ENCODE data around the gene NABP2. TPM values are rescaled to one million over a fixed set of nuclear protein-coding genes. Genes with fewer than 3 reads are reported as not detected.

The NABP2 gene
- total RNA-seq, 1 experiment from 2014 or later, result 67.5 TPM

DNA sequence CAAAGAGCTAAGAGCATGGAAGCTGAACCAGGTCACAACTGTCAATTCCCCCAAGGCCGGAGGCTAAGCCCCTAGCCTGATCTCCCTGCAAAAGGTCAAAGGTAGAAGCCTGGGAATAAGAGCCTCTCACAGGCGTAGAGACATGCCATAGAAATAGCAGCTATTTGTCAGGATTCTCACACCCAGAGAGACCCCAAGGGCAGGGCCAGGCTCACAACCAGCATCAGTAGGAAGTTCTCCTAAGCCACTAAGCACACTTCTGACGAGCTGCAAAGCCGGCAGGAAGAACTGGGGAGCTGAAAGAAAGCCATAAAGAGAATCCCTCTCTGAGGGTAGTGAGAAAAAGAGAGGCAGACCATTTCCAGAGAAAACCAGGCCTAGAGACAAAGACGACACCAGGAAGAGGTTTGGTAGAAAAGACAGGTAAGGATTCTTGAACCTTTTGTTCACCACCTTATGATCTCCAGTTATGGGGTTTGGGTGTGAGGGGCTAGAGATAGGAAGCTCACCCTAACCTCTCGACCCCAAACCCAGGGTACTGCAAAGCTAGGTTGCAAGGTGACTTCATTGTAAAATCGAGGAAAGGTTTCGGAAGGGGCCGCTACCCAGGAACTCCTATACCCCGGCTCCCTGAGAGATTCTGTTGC lies 35.9 kb upstream of the NABP2 start:
- intact Hi-C loops (cut with micrococcal nuclease; ENCODE audit: unreplicated experiment), result loop anchor here (2.0 to 10.0 kb wide), 3 partner anchors 61 to 143 kb away; partner anchors contain the start of genes RPS26 and ZC3H10
- H3K27ac ChIP-seq (ENCODE audit: low read depth, low read length, poor library complexity, severe bottlenecking), result peak overlapping the region; percentile 82
- no peaks in the 10 kb centered on the region for H3K27me3 ChIP-seq (replicated peaks; ENCODE audit: insufficient read depth, low read depth, low read length, poor library complexity)
- no peak for DNase-seq (ENCODE audit: low spot score)
- no peaks in the 10 kb centered on the region for H3K9me3 ChIP-seq (ENCODE audit: low read depth, low read length, poor library complexity, severe bottlenecking)
- H3K4me1 ChIP-seq (ENCODE audit: insufficient read depth, low read length, poor library complexity, severe bottlenecking), result peaks cover 13% of the 10 kb centered on the region
- TF ChIP-seq, protein P1, sequence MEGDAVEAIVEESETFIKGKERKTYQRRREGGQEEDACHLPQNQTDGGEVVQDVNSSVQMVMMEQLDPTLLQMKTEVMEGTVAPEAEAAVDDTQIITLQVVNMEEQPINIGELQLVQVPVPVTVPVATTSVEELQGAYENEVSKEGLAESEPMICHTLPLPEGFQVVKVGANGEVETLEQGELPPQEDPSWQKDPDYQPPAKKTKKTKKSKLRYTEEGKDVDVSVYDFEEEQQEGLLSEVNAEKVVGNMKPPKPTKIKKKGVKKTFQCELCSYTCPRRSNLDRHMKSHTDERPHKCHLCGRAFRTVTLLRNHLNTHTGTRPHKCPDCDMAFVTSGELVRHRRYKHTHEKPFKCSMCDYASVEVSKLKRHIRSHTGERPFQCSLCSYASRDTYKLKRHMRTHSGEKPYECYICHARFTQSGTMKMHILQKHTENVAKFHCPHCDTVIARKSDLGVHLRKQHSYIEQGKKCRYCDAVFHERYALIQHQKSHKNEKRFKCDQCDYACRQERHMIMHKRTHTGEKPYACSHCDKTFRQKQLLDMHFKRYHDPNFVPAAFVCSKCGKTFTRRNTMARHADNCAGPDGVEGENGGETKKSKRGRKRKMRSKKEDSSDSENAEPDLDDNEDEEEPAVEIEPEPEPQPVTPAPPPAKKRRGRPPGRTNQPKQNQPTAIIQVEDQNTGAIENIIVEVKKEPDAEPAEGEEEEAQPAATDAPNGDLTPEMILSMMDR (conservative IDR thresholded peaks at IDR 0.05; ENCODE audit: low read depth, low read length), result no peak
- TF ChIP-seq EZH2 (IDR thresholded peaks at IDR 0.05; ENCODE audit: borderline replicate concordance, low read depth, low read length, poor library complexity, severe bottlenecking), result no peak
- H3K36me3 ChIP-seq (ENCODE audit: insufficient read depth, low read length, poor library complexity, severe bottlenecking), result peaks cover 37% of the 10 kb centered on the region
- no TSS peak for BruUV-seq (replicated peaks)
- ChIA-PET POLR2A (ENCODE audit: low non-redundant PET) (no interaction called here), CTCF (interaction anchor here (0.5 to 2.3 kb wide), 2 partner anchors 60 to 1934 kb away, joined by 14 to 15 read pairs; partner anchors contain the start of gene ESYT1)
- peak overlapping the region; percentile 83 for H3K4me3 ChIP-seq (ENCODE audit: low read depth, low read length, poor library complexity, severe bottlenecking)

DNA sequence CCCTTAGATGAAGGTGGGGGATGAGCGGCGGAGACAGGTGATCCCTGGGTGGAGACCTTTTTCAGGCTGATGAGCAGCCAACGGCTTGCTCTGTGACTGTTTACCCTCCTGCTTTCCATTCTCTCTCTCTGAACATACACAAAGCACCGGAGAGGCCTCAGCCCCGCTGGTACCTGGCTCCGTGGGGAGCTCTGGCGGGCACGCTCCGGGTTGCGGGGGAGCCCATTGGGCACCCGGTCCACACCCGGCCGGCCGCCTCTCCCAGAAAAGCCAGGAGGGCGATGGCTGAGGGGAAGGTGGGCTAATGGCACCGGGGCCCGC lies 35.4 kb upstream of the NABP2 start:
- Histone ChIP-seq H3K27ac (ENCODE audit: low read depth, low read length, poor library complexity, severe bottlenecking) (peak overlapping the region; percentile 82), H3K9me3 (ENCODE audit: low read depth, low read length, poor library complexity, severe bottlenecking) (no peaks in the 10 kb centered on the region), H3K27me3 (replicated peaks; ENCODE audit: insufficient read depth, low read depth, low read length, poor library complexity) (no peaks in the 10 kb centered on the region), H3K4me1 (ENCODE audit: insufficient read depth, low read length, poor library complexity, severe bottlenecking) (peaks cover 13% of the 10 kb centered on the region), H3K4me3 (ENCODE audit: low read depth, low read length, poor library complexity, severe bottlenecking) (peak overlapping the region; percentile 83), H3K36me3 (ENCODE audit: insufficient read depth, low read length, poor library complexity, severe bottlenecking) (peaks cover 32% of the 10 kb centered on the region)
- TF ChIP-seq EZH2 (IDR thresholded peaks at IDR 0.05; ENCODE audit: borderline replicate concordance, low read depth, low read length, poor library complexity, severe bottlenecking), result no peak
- TF ChIP-seq, protein P1 (conservative IDR thresholded peaks at IDR 0.05; ENCODE audit: low read depth, low read length), result no peak
- peak; percentile 32 for DNase-seq (ENCODE audit: low spot score)
- intact Hi-C loops (cut with micrococcal nuclease; ENCODE audit: unreplicated experiment), result loop anchor here (2.0 to 10.0 kb wide), 3 partner anchors 62 to 144 kb away; partner anchors contain the start of genes RPS26 and ZC3H10
- no TSS peak for BruUV-seq (replicated peaks)
- CTCF ChIA-PET, result interaction anchor here (0.6 to 2.3 kb wide), 14 partner anchors 13 to 371 kb away, joined by 3 to 17 read pairs (median 6); partner anchors contain the start of genes ANKRD52, ESYT1, ORMDL2 and RNF41
- POLR2A ChIA-PET (ENCODE audit: low non-redundant PET), result interaction anchor here (1.0 kb wide), 1 partner anchor 26 kb away, joined by 6 read pairs; no protein-coding TSS in a partner anchor

DNA sequence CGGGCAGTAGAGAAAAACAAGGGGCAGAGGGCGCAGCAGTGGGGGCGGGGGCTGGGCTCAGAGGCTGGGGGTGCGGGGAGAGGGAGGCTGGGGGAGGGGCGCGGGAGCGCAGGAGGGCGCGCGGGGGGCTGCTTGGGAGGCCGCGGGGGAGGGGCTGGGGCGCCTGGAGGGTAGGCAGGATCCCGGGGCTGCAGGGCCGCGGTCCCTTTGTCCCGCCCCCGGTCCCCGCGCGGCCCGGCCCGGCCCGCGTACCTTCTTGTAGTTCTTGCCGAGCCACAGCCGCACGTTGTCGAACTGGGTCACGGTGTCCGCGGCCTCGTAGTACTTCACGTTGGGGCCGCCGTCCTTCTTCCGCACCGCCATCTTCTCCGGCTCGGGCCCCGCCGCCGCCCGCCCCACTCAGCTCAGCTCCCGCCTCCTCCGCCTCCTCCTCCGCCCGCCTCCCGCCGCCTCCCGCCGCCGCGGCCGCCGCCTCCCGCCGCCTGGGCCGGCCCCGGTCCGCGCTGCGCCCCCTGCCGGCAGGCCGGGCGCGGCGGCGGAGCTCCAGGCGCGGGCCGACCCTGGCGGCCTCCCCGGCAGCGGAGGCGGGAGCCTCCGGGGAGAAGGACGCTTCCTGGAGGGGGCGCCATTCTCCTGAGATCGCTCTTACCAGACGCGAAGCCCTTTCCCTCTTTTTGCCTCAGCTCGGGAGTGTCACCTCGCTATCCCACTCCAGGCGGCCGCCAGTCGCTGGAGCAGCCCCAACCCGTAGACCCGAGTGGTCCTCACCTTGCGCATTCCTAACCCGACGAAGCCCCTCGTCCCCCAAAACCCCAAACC lies 34.8 kb upstream of the NABP2 start, which contains the start of gene SMARCC2:
Gene SMARCC2 (minus strand): TSS at position 385 of the 819 bp plus-strand sequence. CDS start 22 bp downstream, at position 363.
- peak; percentile 95 for DNase-seq (ENCODE audit: low spot score)
- CTCF ChIA-PET, result interaction anchor here (0.6 to 2.3 kb wide), 23 partner anchors 10 to 1897 kb away, joined by 3 to 17 read pairs (median 4); partner anchors contain the start of genes ANKRD52, ESYT1, ORMDL2 and PA2G4
- no peaks in the 10 kb centered on the region for H3K27me3 ChIP-seq (replicated peaks; ENCODE audit: insufficient read depth, low read depth, low read length, poor library complexity)
- intact Hi-C loops (cut with micrococcal nuclease; ENCODE audit: unreplicated experiment), result loop anchor here (2.0 to 10.0 kb wide), 3 partner anchors 63 to 145 kb away; partner anchors contain the start of genes RPS26 and ZC3H10
- H3K4me3 ChIP-seq (ENCODE audit: low read depth, low read length, poor library complexity, severe bottlenecking), result peak within 1 kb of the TSS; percentile 83
- TF ChIP-seq EZH2 (IDR thresholded peaks at IDR 0.05; ENCODE audit: borderline replicate concordance, low read depth, low read length, poor library complexity, severe bottlenecking), result no peak
- TF ChIP-seq, protein P1 (conservative IDR thresholded peaks at IDR 0.05; ENCODE audit: low read depth, low read length), result peak; percentile 74
- POLR2A ChIA-PET (ENCODE audit: low non-redundant PET), result interaction anchor here (0.5 to 1.0 kb wide), 2 partner anchors 27 to 91 kb away, joined by 4 to 6 read pairs; no protein-coding TSS in a partner anchor
- peaks cover 13% of the 10 kb centered on the region for H3K4me1 ChIP-seq (ENCODE audit: insufficient read depth, low read length, poor library complexity, severe bottlenecking)
- no peaks in the 10 kb centered on the region for H3K9me3 ChIP-seq (ENCODE audit: low read depth, low read length, poor library complexity, severe bottlenecking)
- H3K36me3 ChIP-seq (ENCODE audit: insufficient read depth, low read length, poor library complexity, severe bottlenecking), result peaks cover 26% of the 10 kb centered on the region
- no TSS peak for BruUV-seq (replicated peaks)
- peak within 1 kb of the TSS; percentile 82 for H3K27ac ChIP-seq (ENCODE audit: low read depth, low read length, poor library complexity, severe bottlenecking)

Data from A673 (cell line).